Measurements from ENCODE around the gene C12orf50. TPM values are rescaled to one million over a fixed set of nuclear protein-coding genes. Genes with fewer than 3 reads are reported as not detected.

C12orf50 gene
- total and polyA plus RNA-seq, 9 of the 15 experiments (the other 6 are each of a cell fraction or from before 2014, with no cell fraction given): 0.07 to 0.14 (median 0.11) TPM; not detected in 6

DNA sequence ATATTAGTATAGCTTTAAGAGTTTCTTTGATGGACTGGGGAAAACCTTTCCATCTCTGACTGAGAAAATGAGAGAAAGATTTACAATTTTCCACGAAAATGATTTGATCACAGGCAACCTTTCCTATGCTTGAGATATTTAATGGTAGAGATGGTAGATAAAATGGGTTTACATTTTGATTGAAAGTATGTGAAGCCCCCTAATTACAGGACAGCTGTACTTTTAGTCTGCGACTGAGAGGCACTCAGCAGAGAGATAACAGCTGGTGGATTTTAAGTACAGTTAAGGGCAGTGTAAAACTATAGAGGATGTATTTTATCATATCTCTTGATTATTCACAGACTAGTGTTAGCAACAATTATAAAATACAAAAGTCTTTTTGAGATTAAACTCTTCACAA lies 40.7 kb downstream of the C12orf50 start:
- BruUV-seq (replicated peaks): no TSS peak
- Histone ChIP-seq H3K4me3 (no peak overlapping the region), H3K36me3 (ENCODE audit: control insufficient read depth, insufficient read depth, low read length) (no peaks in the 10 kb centered on the region), H3K27me3 (ENCODE audit: control insufficient read depth in 2 of 2, insufficient read depth in 2 of 2, low read length in 2 of 2) (no peaks in the 10 kb centered on the region), H3K79me2 (ENCODE audit: control insufficient read depth, insufficient read depth, low read length) (no peaks in the 10 kb centered on the region), H3K9me3 (replicated peaks; ENCODE audit: control insufficient read depth, insufficient read depth, low read depth, low read length) (no peaks in the 10 kb centered on the region), H3K9ac (ENCODE audit: insufficient read depth in 1 of 2, low read depth in 2 of 2, low read length in 2 of 2) (no peak overlapping the region), H3K27ac (ENCODE audit: extremely low read depth, low read depth, low read length) (no peak overlapping the region), H4K20me1 (replicated peaks; ENCODE audit: control insufficient read depth, insufficient read depth, low read length) (no peaks in the 10 kb centered on the region), H3K9me1 (ENCODE audit: control insufficient read depth, insufficient read depth, low read length) (no peaks in the 10 kb centered on the region), H3K4me2 (ENCODE audit: insufficient read depth, low read length) (no peak overlapping the region), H3K4me1 (replicated peaks in 1 of 2; ENCODE audit: control insufficient read depth in 2 of 2, insufficient read depth in 2 of 2, low read length in 2 of 2) (no peaks in the 10 kb centered on the region), H2AFZ (ENCODE audit: low read depth, low read length) (no peak overlapping the region)
- intact Hi-C loops (cut with micrococcal nuclease): no loop called here
- ChIA-PET POLR2A (no interaction called here), CTCF (ENCODE audit: low intra/inter-chr PET ratio) (no interaction called here)
- WGBS (ENCODE audit: insufficient coverage, low coverage, missing lambda C conversion rate): 7% methylated on average over 2 of the region's 2 CpGs
- ATAC-seq (no peak), FAIRE-seq (no peak), DNase-seq (ENCODE audit: extremely low read depth in 1 of 4, low spot score in 3 of 4) (no peak)
- TF ChIP-seq ELF4 (CRISPR knock-in tag; IDR thresholded peaks at IDR 0.05): no peak
- no peak for TF ChIP-seq MEF2D (tag; conservative IDR thresholded peaks at IDR 0.05; ENCODE audit: low read depth)
- TF ChIP-seq, protein P1, sequence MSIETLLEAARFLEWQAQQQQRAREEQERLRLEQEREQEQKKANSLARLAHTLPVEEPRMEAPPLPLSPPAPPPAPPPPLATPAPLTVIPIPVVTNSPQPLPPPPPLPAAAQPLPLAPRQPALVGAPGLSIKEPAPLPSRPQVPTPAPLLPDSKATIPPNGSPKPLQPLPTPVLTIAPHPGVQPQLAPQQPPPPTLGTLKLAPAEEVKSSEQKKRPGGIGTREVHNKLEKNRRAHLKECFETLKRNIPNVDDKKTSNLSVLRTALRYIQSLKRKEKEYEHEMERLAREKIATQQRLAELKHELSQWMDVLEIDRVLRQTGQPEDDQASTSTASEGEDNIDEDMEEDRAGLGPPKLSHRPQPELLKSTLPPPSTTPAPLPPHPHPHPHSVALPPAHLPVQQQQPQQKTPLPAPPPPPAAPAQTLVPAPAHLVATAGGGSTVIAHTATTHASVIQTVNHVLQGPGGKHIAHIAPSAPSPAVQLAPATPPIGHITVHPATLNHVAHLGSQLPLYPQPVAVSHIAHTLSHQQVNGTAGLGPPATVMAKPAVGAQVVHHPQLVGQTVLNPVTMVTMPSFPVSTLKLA (conservative IDR thresholded peaks at IDR 0.05): no peak
- TF ChIP-seq NUFIP1 (IDR thresholded peaks at IDR 0.05; ENCODE audit: partially characterized antibody): no peak
- TF ChIP-seq KDM1A (IDR thresholded peaks at IDR 0.05): no peak
- TF ChIP-seq GTF2E2 (tag; IDR thresholded peaks at IDR 0.05): no peak
- in situ Hi-C loops (cut with MboI): no loop called here
